Endodermal cell (in vitro differentiated cells): ENCODE measurements around the gene CSNK1G1. TPM values are rescaled to one million over a fixed set of nuclear protein-coding genes. Genes with fewer than 3 reads are reported as not detected.

ENCODE experiments used
- DNase-seq: peaks from one replicate; pipeline ENCODE4 v3.0.0-alpha.2; 2017
- H3K27ac ChIP-seq: 2 replicates; pipeline ENCODE4 v1.5.1; 2013; ENCODE audit warnings: mild to moderate bottlenecking, low read depth, low read length, moderate library complexity
- H3K27me3 ChIP-seq: 2 replicates; pipeline ENCODE4 v1.6.1; 2013; ENCODE audit warnings: mild to moderate bottlenecking, low read length, moderate library complexity; ENCODE audit not compliant: insufficient read depth, control insufficient read depth, poor library complexity, severe bottlenecking
- H3K36me3 ChIP-seq: 2 replicates; pipeline ENCODE4 v1.7.0; 2013; ENCODE audit warnings: mild to moderate bottlenecking, low read length, moderate library complexity; ENCODE audit not compliant: control insufficient read depth, insufficient read depth
- H3K4me1 ChIP-seq: one replicate; pipeline ENCODE4 v1.7.0; 2013; ENCODE audit warnings: low read length; ENCODE audit not compliant: control insufficient read depth, insufficient read depth
- H3K4me3 ChIP-seq: 2 replicates; pipeline ENCODE4 v1.5.1; 2013; ENCODE audit warnings: mild to moderate bottlenecking, low read length, moderate library complexity
- H3K9ac ChIP-seq: 2 replicates; pipeline ENCODE4 v1.6.1; 2013; ENCODE audit warnings: mild to moderate bottlenecking, low read length, moderate library complexity; ENCODE audit not compliant: poor library complexity, severe bottlenecking; ENCODE audit errors: extremely low read depth
- H3K9me3 ChIP-seq: 2 replicates; pipeline ENCODE4 v1.6.1; 2013; ENCODE audit warnings: mild to moderate bottlenecking, low read length, moderate library complexity; ENCODE audit not compliant: control insufficient read depth
- H3K27ac Mint-ChIP-seq: 2 replicates; pipeline ENCODE4 v1.8.0; 2020; ENCODE audit warnings: mixed read lengths
- H3K27me3 Mint-ChIP-seq: 2 replicates; pipeline ENCODE4 v1.8.0; 2021; ENCODE audit warnings: mild to moderate bottlenecking, mixed read lengths; ENCODE audit not compliant: insufficient read depth
- H3K36me3 Mint-ChIP-seq: 2 replicates; pipeline ENCODE4 v1.8.0; 2020; ENCODE audit warnings: low read depth, mixed read lengths
- H3K4me1 Mint-ChIP-seq: 2 replicates; pipeline ENCODE4 v1.8.0; 2020; ENCODE audit warnings: mixed read lengths
- H3K4me3 Mint-ChIP-seq: 2 replicates; pipeline ENCODE4 v1.8.0; 2020; ENCODE audit warnings: mild to moderate bottlenecking, moderate library complexity, mixed read lengths
- H3K9me3 Mint-ChIP-seq: 2 replicates; pipeline ENCODE4 v1.8.0; 2020; ENCODE audit warnings: mild to moderate bottlenecking, mixed read lengths
- CTCF ChIP-seq: fragments of 200-600 bp; sonication (generic); conservative IDR thresholded peaks from 2 replicates; pipeline ENCODE4 v1.5.0; 2021; ENCODE audit warnings: antibody characterized with exemption, mild to moderate bottlenecking
- WGBS, 2 experiments: methylation state at CpG; one replicate each; pipeline versions ENCODE4 v1.1.5 to v1.1.7; 2013; ENCODE audit warnings: missing lambda C conversion rate in 2 of 2, mixed read lengths in 1 of 2; ENCODE audit not compliant: insufficient coverage in 1 of 2, insufficient read length in 1 of 2; 5-methylcytosine and 5-hydroxymethylcytosine counted together
- total RNA-seq, 2 donors: library from RNA; stranded (reverse); fragmentation: NEBNext Ultra II Directional in 1 of 2; extraction: Animal tissue kit (Norgen Biotek cat#: 25700) in 1 of 2; gene quantifications; 2 replicates in 1 of 2; 3 replicates in 1 of 2; pipeline ENCODE4 v1.2.1, GENCODE V29; 2021

The CSNK1G1 gene
- total RNA-seq, 2 donors from 2014 or later = 24.5 to 31.4 TPM

DNA sequence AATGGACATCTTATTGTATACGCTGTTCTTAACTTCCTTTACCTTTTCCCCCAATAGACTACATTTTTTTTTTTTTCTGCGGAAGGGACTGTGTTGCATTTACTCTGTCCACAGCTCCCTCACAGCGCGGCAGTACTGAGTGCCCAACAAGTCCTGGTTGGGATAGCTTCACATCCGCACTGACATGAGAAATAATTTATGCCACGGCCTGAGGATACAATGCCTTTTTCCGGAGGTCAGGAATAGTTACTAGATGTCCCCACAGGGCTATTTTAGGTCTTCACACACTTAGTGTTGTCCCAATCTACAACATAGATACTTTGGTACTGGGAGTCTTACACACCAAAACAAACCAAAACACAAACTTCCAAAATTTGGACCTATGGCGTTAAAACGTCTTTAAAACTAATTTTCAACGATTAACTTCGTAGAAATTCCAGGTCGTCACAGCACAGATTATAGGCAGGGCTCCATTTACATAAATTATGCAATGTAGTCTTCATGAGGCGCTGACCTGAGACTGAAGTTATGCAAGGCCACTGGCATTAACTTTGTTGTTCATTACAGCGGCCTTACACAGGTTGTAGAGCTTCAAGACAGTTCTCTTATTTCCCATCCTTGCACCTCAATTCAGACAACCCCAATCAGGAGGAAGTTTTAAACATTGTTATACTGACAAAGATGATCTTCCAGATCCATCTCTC, 192.2 kb downstream of the CSNK1G1 start:
- TF ChIP-seq CTCF = no peak
- WGBS, 2 experiments = 78 to 80% methylated on average over 11 to 14 of the region's 14 CpGs
- peaks cover 22% of the 10 kb centered on the region for H3K36me3 Mint-ChIP-seq
- H3K4me3 ChIP-seq = peak overlapping the region; percentile 78
- peak; percentile 55 for DNase-seq
- peak overlapping the region; percentile 83 for H3K4me3 Mint-ChIP-seq
- no peaks in the 10 kb centered on the region for H3K9me3 Mint-ChIP-seq
- H3K27me3 ChIP-seq = no peaks in the 10 kb centered on the region
- peaks cover 13% of the 10 kb centered on the region for H3K4me1 ChIP-seq
- peaks cover 16% of the 10 kb centered on the region for H3K36me3 ChIP-seq
- H3K27me3 Mint-ChIP-seq = no peaks in the 10 kb centered on the region
- H3K27ac Mint-ChIP-seq = peak overlapping the region; percentile 87
- H3K27ac ChIP-seq = peak overlapping the region; percentile 63
- peaks cover 50% of the 10 kb centered on the region for H3K4me1 Mint-ChIP-seq
- H3K9ac ChIP-seq = no peak overlapping the region
- no peaks in the 10 kb centered on the region for H3K9me3 ChIP-seq

DNA sequence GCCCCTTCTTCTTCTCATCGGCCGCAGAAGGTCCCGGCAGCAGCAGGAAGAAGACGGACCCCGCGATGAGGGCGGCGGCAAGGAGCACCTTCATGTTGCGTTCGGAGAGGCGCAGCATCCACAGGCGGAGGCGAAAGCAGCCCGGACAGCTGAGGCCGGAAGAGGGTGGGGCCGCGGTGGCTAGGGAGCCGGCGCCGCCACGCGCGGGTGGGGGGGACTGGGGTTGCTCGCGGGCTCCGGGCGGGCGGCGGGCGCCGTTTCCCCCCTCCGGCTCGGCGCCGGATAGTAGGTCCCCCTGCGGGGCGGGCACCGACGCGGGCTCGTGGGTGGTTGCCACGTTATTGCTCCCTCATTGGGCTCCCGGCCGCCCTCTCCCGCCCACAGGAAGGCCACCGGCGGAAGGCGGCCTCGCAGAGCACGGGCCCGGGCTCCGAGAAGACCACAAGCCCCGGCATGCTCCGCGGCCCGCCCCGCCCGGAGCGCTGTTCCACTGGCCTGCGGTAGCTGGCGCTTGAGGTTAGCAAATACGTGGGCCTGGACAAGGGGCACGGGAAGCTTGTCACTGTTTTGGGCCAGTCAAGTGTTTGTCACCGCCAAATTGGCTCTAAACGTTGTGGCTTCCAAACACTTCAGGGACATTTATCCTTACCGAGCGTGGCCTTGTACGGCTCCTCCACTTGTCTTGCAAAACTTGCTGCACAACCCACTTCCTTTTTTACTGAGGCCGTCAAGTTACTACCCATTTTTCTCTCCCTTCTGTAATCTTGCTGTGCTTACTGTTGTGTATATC, 192.9 kb downstream of the CSNK1G1 start, which contains the start of gene PPIB:
Gene PPIB (minus strand): TSS at position 154 of the 790 bp plus-strand sequence. CDS start 36 bp downstream, at position 118.
- H3K9me3 Mint-ChIP-seq = no peaks in the 10 kb centered on the region
- H3K4me3 Mint-ChIP-seq = peak within 1 kb of the TSS; percentile 83
- Histone ChIP-seq H3K27ac (peak within 1 kb of the TSS; percentile 82), H3K4me3 (peak within 1 kb of the TSS; percentile 92), H3K9me3 (no peaks in the 10 kb centered on the region), H3K4me1 (peaks cover 13% of the 10 kb centered on the region), H3K9ac (peak within 1 kb of the TSS; percentile 77), H3K36me3 (peaks cover 24% of the 10 kb centered on the region), H3K27me3 (no peaks in the 10 kb centered on the region)
- TF ChIP-seq CTCF = peak; percentile 65
- peak within 1 kb of the TSS; percentile 94 for H3K27ac Mint-ChIP-seq
- peaks cover 50% of the 10 kb centered on the region for H3K4me1 Mint-ChIP-seq
- DNase-seq = peak; percentile 99
- 1 to 2% methylated on average over 18 to 69 of the region's 69 CpGs for WGBS, 2 experiments
- H3K27me3 Mint-ChIP-seq = no peaks in the 10 kb centered on the region
- H3K36me3 Mint-ChIP-seq = peaks cover 29% of the 10 kb centered on the region

- H3K4me3 Mint-ChIP-seq = peak overlapping the region; percentile 83
- H3K27ac ChIP-seq = peak overlapping the region; percentile 82
Measured at GRCh38 chr15:64162478-64162868, 193.5 kb downstream of the CSNK1G1 start.

More at GRCh38 chr15:64162478-64162868, 193.5 kb downstream of the CSNK1G1 start:
- Mint-ChIP-seq H3K9me3 (no peaks in the 10 kb centered on the region), H3K27me3 (no peaks in the 10 kb centered on the region), H3K27ac (peak overlapping the region; percentile 94), H3K4me1 (peaks cover 48% of the 10 kb centered on the region), H3K36me3 (peaks cover 35% of the 10 kb centered on the region)
- peaks cover 13% of the 10 kb centered on the region for H3K4me1 ChIP-seq
- H3K4me3 ChIP-seq = peak overlapping the region; percentile 92
- no peaks in the 10 kb centered on the region for H3K27me3 ChIP-seq
- no peak for DNase-seq
- H3K9ac ChIP-seq = peak overlapping the region; percentile 77
- H3K36me3 ChIP-seq = peaks cover 30% of the 10 kb centered on the region
- TF ChIP-seq CTCF = no peak
- no peaks in the 10 kb centered on the region for H3K9me3 ChIP-seq
- 0 to 2% methylated on average over 9 to 21 of the region's 21 CpGs for WGBS, 2 experiments
